Activated T-helper 2 cell treated with anti-CD3 and anti-CD28 coated beads, Interferon-gamma antibody, Interleukin-2, Interleukin-4, amounts not matched to agents 10 μg/mL and 5 μg/mL and 100 μg/mL, durations not matched to agents 14 hours and 24 hours and 36 hours (primary cell): Measurements from ENCODE around the gene PITRM1. TPM values are rescaled to one million over a fixed set of nuclear protein-coding genes. Genes with fewer than 3 reads are reported as not detected.

ENCODE experiments used
- DNase-seq: peaks from one replicate; pipeline ENCODE4 v3.0.0; 2021; ENCODE audit warnings: low spot score
- H3K27ac Mint-ChIP-seq: one replicate; pipeline ENCODE4 v1.8.0; 2021; ENCODE audit warnings: mixed read lengths
- H3K27me3 Mint-ChIP-seq: one replicate; pipeline ENCODE4 v1.8.0; 2021; ENCODE audit warnings: low read depth, mixed read lengths
- H3K36me3 Mint-ChIP-seq: one replicate; pipeline ENCODE4 v1.8.0; 2021; ENCODE audit warnings: low read depth, mixed read lengths
- H3K4me1 Mint-ChIP-seq: one replicate; pipeline ENCODE4 v1.8.0; 2021; ENCODE audit warnings: low read depth, mixed read lengths
- H3K4me3 Mint-ChIP-seq: one replicate; pipeline ENCODE4 v1.8.0; 2021; ENCODE audit warnings: low read depth, mild to moderate bottlenecking, moderate library complexity, mixed read lengths
- H3K9me3 Mint-ChIP-seq: one replicate; pipeline ENCODE4 v1.8.0; 2021; ENCODE audit warnings: mixed read lengths
- intact Hi-C: fragments of 100-400 bp; cut with micrococcal nuclease; formaldehyde crosslinking; loops from one replicate; pipeline ENCODE4 v1.15.1; 2023
- total RNA-seq: library from RNA; stranded (reverse); gene quantifications from 2 replicates; pipeline ENCODE4 v1.2.3, GENCODE V29; 2022

Gene PITRM1
- total RNA-seq, 1 donor from 2014 or later, result 84.5 TPM

DNA sequence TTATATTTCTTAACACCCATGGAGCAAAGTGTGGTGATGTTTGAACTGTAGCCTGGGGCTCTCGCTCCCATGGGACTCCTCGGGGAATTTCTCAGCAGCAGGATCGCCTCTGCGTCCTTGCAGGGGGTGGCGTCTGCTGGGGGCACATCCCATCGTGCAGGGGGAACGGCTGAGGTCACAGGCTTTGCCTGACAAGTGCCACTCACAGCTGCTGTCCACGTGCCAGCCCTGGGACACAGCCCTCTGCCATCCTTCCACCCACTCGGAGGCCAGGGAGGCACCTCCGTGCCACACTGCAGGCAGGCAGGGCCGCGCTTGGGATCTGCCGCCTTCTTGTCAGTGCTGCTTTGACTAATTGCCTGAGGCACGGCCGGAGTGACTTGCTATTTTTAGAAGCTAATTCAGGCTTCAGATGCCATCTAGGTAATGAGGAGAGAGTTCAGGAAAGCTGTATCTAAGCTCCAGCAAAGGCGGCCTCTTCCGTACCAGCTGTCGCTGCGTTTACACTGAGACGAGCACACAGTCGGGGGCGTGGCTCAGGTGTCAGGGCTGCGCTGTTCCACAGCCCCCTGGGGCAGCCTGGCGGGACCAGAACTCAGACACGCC, 45.7 kb downstream of the PITRM1 start:
- no peak overlapping the region for H3K27ac Mint-ChIP-seq
- no peak overlapping the region for H3K4me3 Mint-ChIP-seq
- no peaks in the 10 kb centered on the region for H3K4me1 Mint-ChIP-seq
- H3K36me3 Mint-ChIP-seq, result peaks cover 68% of the 10 kb centered on the region
- H3K9me3 Mint-ChIP-seq, result no peaks in the 10 kb centered on the region
- no peak for DNase-seq
- intact Hi-C loops, result no loop called here
- no peaks in the 10 kb centered on the region for H3K27me3 Mint-ChIP-seq

DNA sequence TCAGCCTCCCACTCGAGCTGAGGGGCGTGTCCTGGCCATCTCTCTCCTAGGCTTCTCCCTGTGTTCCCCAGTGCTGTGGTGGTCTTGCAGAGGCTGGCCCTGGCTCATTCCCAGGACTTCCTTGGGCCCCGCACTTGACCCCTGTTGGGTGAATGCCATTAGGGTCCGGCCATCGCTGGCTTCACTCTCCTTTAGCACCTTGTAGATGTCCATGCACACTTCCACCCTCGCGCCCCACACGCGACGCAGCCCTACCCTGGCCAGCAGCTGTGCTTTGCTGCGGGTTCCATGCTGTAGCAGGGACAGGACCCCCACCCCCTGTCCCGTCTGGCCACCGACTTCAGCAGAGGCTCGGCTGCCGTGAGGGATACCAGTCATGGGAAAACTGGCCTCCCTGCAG, 46.3 kb downstream of the PITRM1 start:
- intact Hi-C loops, result no loop called here
- Mint-ChIP-seq H3K27ac (no peak overlapping the region), H3K27me3 (no peaks in the 10 kb centered on the region), H3K4me3 (no peak overlapping the region), H3K9me3 (no peaks in the 10 kb centered on the region), H3K36me3 (peaks cover 66% of the 10 kb centered on the region), H3K4me1 (no peaks in the 10 kb centered on the region)
- DNase-seq, result no peak

DNA sequence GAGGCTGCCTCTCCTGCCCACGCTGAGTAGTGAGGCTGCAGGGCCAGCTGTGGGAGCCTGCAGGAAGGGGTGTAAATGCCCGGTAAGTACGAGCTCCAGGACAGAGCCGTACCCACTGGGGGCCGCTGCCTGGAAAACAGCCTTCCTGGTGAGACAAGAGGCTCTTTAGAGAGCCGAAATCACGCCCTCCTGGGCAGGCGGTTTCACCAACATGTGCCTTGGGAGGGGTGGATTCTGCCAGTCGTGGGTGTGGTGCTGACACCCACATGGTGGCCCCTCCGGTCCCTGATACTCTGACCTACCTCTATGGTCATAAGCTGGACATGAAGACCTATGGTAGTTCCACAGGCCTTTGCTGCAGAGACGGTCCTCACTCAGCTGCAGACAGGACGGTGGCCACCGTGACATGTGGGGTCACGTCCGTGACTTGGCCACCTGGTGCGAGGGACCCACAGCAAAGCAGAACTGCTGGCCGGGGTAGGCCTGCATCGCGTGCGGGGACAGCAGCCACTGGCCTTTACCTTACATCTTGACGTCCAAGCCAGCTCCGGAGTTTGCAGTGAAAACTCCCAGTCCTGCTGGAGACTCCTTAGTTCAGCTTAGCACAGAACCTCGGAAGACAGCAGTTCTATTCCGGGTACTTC, 46.9 kb downstream of the PITRM1 start:
- DNase-seq, result no peak
- Mint-ChIP-seq H3K27ac (no peak overlapping the region), H3K4me3 (no peak overlapping the region), H3K9me3 (no peaks in the 10 kb centered on the region), H3K27me3 (no peaks in the 10 kb centered on the region), H3K36me3 (peaks cover 66% of the 10 kb centered on the region), H3K4me1 (no peaks in the 10 kb centered on the region)
- intact Hi-C loops, result no loop called here

DNA sequence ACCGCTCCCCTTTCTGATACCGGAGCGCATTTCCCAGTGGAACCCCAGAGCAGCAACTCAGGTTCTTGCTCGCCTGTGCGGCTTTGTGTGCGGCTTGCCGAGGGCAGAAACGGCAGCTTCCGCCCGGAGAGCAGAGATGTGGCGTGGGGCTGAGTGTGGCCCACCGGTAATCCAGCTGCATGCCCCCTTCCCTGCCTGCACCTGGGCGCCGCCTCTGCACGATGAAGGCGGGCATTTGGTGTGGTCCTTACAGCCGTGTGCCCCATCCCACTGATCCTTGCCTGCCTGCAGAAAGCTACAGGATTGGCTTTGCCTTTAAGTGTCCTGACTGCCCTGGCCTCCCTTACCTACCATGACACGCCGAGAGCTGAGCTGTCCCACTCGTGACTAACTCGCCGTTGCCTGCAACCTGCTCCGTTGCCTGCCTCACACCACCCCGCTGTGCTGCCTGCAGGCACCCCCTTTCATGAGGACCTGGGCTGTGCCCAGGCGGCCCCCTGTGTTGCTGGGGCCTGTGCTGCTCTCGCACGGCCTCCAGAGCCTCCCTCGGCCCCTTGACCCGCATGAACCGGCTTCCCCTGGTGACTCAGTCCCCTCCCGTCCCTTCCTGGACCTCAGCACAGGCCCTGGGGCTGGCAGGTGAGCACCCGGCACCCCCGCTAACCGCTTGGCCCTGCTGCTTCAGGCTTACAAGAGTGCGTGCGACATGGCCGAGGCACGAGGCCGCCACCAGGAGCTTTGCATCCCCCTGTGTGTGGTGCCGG, 48.0 kb downstream of the PITRM1 start:
- Mint-ChIP-seq H3K4me1 (no peaks in the 10 kb centered on the region), H3K4me3 (no peak overlapping the region), H3K36me3 (peaks cover 64% of the 10 kb centered on the region), H3K27me3 (no peaks in the 10 kb centered on the region), H3K9me3 (no peaks in the 10 kb centered on the region), H3K27ac (no peak overlapping the region)
- DNase-seq, result no peak
- intact Hi-C loops, result no loop called here

DNA sequence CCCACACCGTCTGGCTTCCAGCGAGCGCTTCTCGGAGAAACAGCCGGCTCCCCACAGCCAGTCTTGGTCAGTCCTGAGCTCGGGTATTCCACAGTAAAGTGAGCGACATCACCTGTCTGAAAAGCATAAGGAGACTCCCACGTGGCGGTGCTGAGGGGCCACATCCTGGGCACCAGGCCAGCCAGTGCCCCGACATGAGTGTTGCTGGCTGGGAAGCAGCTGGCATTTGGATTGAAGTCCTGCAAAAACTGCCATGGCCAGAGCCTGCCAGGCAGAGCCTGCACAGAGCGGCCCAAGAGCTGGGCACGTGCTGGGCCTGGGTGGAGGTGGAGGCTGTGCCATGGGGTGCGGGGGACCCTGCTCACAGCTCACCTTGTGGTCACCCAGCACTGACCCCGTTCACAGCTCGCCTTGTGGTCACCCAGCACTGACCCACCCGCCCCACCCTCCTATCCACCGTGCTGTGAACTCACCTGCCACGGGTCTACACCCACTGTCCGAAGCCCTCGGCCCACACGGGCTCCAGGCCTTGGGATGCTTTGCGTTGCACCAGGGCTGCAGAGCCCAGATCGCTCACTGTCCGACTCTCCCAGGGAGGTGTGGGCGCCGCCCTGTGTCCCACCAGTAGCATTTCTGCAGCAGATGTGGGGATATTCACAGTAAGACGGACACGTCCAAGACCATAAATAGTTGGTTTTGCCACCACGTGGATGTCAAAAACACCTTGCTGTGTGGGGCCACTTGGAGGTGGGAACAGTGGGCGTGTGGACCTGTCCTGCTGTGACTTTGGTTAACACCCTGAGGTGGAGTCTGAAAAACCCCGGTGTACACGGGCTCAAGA, 48.8 kb downstream of the PITRM1 start:
- Mint-ChIP-seq H3K9me3 (no peaks in the 10 kb centered on the region), H3K36me3 (peaks cover 63% of the 10 kb centered on the region), H3K27ac (no peak overlapping the region), H3K4me1 (no peaks in the 10 kb centered on the region), H3K27me3 (no peaks in the 10 kb centered on the region), H3K4me3 (no peak overlapping the region)
- DNase-seq, result no peak
- intact Hi-C loops, result no loop called here

DNA sequence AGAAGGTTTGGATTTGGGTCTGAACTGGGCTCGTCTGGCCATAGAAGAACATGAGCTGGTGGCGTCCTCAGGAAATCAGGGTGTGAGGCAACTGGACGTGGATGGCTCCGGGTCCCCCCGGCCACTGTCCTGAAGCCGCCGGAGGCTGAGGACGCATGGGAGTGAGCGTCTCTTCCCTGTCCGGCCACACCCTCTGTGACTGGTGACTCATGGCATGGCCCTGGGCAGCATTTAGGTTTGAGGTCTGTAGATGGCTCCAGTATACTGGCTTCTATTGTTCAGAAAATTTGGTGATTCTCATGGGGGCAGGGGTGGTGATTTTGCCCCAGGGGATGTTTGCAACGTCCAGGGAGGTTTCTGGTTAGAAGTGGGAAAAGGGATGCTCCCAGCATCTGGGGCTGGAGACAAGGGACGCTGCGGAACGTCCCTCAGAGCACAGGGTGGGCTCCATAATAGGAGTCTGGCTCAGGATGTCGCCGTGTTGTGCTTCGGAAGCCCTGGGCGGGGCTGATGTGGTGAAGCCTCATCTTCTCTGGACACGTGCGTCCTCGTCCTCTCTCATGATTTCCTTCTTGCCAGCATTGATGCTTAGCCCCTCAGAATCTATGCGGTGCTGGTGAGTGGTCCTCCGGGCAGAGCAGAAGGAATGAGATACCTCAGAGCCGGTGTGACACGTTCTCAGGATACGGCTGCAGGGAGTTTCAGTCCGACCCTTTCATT, 49.9 kb downstream of the PITRM1 start:
- peaks cover 63% of the 10 kb centered on the region for H3K36me3 Mint-ChIP-seq
- no peak overlapping the region for H3K27ac Mint-ChIP-seq
- no peaks in the 10 kb centered on the region for H3K27me3 Mint-ChIP-seq
- no peaks in the 10 kb centered on the region for H3K4me1 Mint-ChIP-seq
- no peak for DNase-seq
- H3K4me3 Mint-ChIP-seq, result no peak overlapping the region
- intact Hi-C loops, result no loop called here
- H3K9me3 Mint-ChIP-seq, result no peaks in the 10 kb centered on the region

DNA sequence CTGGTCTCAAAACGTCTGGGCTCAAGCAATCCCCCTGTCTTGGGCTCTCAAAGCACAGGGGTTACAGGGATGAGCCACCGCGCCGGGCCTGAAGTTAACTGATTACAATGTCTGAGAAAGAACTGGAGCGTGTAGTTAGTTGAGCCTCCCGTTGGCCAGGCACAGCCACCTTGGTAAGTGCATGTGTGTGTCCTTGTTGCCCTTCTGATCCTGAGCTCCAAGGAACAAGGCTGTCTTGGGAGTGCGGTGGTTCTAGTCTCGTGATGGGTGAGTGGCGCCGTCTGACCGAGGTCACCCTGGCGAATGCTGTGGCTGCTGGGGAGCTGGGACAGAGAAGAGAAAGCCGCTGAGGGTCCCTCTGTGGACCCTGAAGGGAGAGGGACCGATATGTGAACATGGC, 50.5 kb downstream of the PITRM1 start:
- Mint-ChIP-seq H3K27ac (no peak overlapping the region), H3K4me1 (no peaks in the 10 kb centered on the region), H3K4me3 (no peak overlapping the region), H3K36me3 (peaks cover 67% of the 10 kb centered on the region), H3K27me3 (no peaks in the 10 kb centered on the region), H3K9me3 (no peaks in the 10 kb centered on the region)
- intact Hi-C loops, result no loop called here
- no peak for DNase-seq

DNA sequence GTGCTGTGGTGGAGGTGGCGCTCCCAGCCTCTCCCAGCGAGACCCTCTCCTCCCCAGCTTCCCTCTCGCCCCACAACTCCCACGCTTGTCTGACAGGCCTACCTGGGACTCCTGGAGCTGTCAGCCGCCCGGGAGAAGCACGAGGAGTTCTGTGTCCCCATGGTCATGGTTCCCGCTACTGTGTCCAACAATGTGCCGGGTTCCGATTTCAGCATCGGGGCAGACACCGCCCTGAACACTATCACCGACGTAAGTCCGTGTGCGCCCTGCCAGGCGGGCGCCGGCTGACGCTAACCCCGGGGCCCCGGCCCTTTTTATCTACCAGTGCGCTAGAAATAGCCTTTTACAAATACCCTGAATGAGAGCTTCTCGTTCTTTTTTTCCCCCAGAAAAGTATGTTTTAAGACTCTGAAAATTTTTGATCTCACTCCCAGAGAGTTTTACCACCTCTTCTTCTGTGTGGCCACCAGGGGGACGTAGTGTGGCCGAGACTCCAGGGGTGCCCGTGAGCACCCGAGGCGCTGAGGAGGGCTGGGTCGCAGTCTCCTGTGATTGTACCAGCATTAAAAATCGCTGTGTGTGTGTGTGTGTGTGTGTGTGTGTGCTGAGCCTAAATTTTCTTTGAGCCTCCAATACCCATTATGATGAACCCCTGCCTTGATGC, 52.7 kb downstream of the PITRM1 start:
- H3K27me3 Mint-ChIP-seq, result no peaks in the 10 kb centered on the region
- no peak for DNase-seq
- intact Hi-C loops, result no loop called here
- no peaks in the 10 kb centered on the region for H3K9me3 Mint-ChIP-seq
- no peak overlapping the region for H3K4me3 Mint-ChIP-seq
- no peak overlapping the region for H3K27ac Mint-ChIP-seq
- peaks cover 80% of the 10 kb centered on the region for H3K36me3 Mint-ChIP-seq
- H3K4me1 Mint-ChIP-seq, result no peaks in the 10 kb centered on the region

DNA sequence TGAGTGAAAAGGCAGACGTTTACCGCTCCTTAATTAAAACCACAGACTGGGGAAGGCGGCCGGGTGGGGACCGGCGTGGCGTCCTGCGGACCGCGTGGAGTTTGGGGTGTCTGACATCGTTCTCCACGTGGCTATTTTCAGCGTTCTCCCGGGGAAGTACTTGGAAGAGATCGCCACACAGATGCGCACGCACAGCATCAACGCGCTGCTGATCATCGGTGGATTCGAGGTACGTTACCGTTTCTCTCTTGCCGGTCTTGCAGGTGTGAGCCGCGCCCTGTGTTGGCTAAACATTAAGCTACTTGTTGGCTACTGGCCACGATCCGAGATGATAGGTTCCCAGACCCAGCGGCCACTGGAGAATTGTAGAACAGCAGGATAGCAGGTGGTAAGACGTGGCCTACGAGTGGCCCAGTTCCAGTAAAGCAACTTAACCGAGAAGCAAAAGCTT, 53.9 kb downstream of the PITRM1 start:
- H3K4me1 Mint-ChIP-seq, result no peaks in the 10 kb centered on the region
- intact Hi-C loops, result no loop called here
- H3K27ac Mint-ChIP-seq, result no peak overlapping the region
- DNase-seq, result no peak
- H3K9me3 Mint-ChIP-seq, result no peaks in the 10 kb centered on the region
- H3K4me3 Mint-ChIP-seq, result no peak overlapping the region
- H3K36me3 Mint-ChIP-seq, result peaks cover 83% of the 10 kb centered on the region
- no peaks in the 10 kb centered on the region for H3K27me3 Mint-ChIP-seq

DNA sequence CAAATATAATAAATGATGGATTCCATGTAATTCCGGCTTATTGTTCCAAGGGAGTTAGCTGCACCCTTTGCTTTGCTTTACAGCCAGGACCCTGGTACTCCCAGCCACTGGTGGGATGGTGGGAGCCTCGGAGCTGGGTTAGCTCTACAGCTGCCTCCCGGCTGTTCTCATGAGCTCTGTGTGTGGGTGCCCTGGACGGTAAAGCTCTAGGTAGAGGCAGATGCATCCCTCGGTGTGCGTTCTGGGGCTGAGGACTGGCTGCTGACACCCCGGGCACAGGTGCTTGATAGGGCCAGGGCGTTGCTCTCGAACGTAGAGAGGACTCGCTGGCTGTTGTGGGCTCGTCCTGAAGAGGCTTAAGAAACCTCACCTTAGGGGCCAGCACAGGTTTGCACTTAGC, 55.1 kb downstream of the PITRM1 start:
- Mint-ChIP-seq H3K27me3 (no peaks in the 10 kb centered on the region), H3K27ac (no peak overlapping the region), H3K36me3 (peaks cover 86% of the 10 kb centered on the region), H3K9me3 (no peaks in the 10 kb centered on the region), H3K4me1 (no peaks in the 10 kb centered on the region), H3K4me3 (no peak overlapping the region)
- no peak for DNase-seq
- intact Hi-C loops, result no loop called here

DNA sequence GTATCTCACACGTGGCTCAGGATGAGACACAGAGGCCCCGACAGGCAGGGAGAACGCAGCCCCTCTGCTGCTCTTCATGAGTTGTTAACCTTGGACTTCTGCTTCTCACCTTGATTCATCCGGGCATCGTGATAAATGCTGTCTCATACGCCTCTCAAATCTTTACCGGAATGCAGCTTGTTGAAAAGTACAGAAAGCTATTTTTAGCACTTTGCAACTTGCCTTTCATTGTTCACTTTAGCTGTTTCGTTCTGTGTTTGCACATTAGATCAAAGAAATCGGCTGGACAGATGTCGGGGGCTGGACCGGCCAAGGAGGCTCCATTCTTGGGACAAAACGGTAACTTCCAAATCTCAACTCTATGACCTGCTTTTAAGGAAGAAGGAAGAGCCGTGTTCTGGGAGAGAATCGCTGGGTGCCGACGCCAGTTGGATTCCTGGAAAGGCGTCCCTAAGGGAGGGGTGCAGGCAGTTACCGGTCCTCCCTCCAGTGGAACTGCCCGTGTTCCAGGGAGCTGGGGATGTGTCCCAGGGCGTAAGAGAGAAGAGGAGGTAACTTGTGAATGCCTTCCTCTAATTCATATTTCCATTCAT, 56.0 kb downstream of the PITRM1 start:
- peaks cover 88% of the 10 kb centered on the region for H3K36me3 Mint-ChIP-seq
- no peaks in the 10 kb centered on the region for H3K9me3 Mint-ChIP-seq

More for the DNA sequence above, 56.0 kb downstream of the PITRM1 start:
- Mint-ChIP-seq H3K4me3 (no peak overlapping the region), H3K27me3 (no peaks in the 10 kb centered on the region), H3K27ac (no peak overlapping the region), H3K4me1 (no peaks in the 10 kb centered on the region)
- intact Hi-C loops, result no loop called here
- DNase-seq, result no peak
